Measurements from ENCODE around the gene RAB7B.

The RAB7B gene

GRCh38 chr1:205972491-205973168, 30.6 kb downstream of the RAB7B start:
- no peak for TF ChIP-seq CTCF (IDR thresholded peaks at IDR 0.05; ENCODE audit: control insufficient read depth, insufficient read depth, low read depth, low read length, missing control alignments)
- H3K4me3 ChIP-seq (ENCODE audit: control insufficient read depth, low read depth, low read length) = no peak overlapping the region
- DNase-seq (ENCODE audit: low read depth) = no peak

- no peak for TF ChIP-seq CTCF (IDR thresholded peaks at IDR 0.05; ENCODE audit: control insufficient read depth, insufficient read depth, low read depth, low read length, missing control alignments)
- no peak for DNase-seq (ENCODE audit: low read depth)
- no peak overlapping the region for H3K4me3 ChIP-seq (ENCODE audit: control insufficient read depth, low read depth, low read length)
Observed at GRCh38 chr1:205972081-205972480, 31.1 kb downstream of the RAB7B start.

- no peak overlapping the region for H3K4me3 ChIP-seq (ENCODE audit: control insufficient read depth, low read depth, low read length)
- no peak for DNase-seq (ENCODE audit: low read depth)
- no peak for TF ChIP-seq CTCF (IDR thresholded peaks at IDR 0.05; ENCODE audit: control insufficient read depth, insufficient read depth, low read depth, low read length, missing control alignments)
Observed at GRCh38 chr1:205971082-205971481, 32.1 kb downstream of the RAB7B start.

GRCh38 chr1:205970486-205970885, 32.7 kb downstream of the RAB7B start:
- DNase-seq (ENCODE audit: low read depth) = no peak
- no peak for TF ChIP-seq CTCF (IDR thresholded peaks at IDR 0.05; ENCODE audit: control insufficient read depth, insufficient read depth, low read depth, low read length, missing control alignments)
- no peak overlapping the region for H3K4me3 ChIP-seq (ENCODE audit: control insufficient read depth, low read depth, low read length)

GRCh38 chr1:205969229-205969628, 34.0 kb downstream of the RAB7B start:
- no peak for DNase-seq (ENCODE audit: low read depth)
- H3K4me3 ChIP-seq (ENCODE audit: control insufficient read depth, low read depth, low read length) = no peak overlapping the region
- no peak for TF ChIP-seq CTCF (IDR thresholded peaks at IDR 0.05; ENCODE audit: control insufficient read depth, insufficient read depth, low read depth, low read length, missing control alignments)

GRCh38 chr1:205967554-205968335, 35.5 kb downstream of the RAB7B start:
- no peak for DNase-seq (ENCODE audit: low read depth)
- H3K4me3 ChIP-seq (ENCODE audit: control insufficient read depth, low read depth, low read length) = no peak overlapping the region
- TF ChIP-seq CTCF (IDR thresholded peaks at IDR 0.05; ENCODE audit: control insufficient read depth, insufficient read depth, low read depth, low read length, missing control alignments) = no peak
